SK-MEL-5 (cell line): ENCODE results near the gene OSBPL3. TPM values are rescaled to one million over a fixed set of nuclear protein-coding genes. Genes with fewer than 3 reads are reported as not detected.
A peak's percentile ranks its signal among the peaks of the same experiment; 100 is the strongest.

ENCODE experiments used
- DNase-seq: peaks from one replicate; pipeline ENCODE4 v3.0.0-alpha.2; 2016; ENCODE audit warnings: low read depth, low spot score
- in situ Hi-C: cut with HindIII; loops from 2 replicates; pipeline ENCODE4 v1.10.0; 2016; ENCODE audit warnings: low sequenced_read_pairs, high pct_unique_total_duplicates, low pct_unique_long_range_greater_than_20kb
- total RNA-seq: library from RNA; depleted of rRNA; stranded (reverse); fragments of >200 nt; shearing (Covaris generic); gene quantifications from 2 replicates; pipeline ENCODE4 v1.2.3, GENCODE V29; 2014

Gene OSBPL3
- total RNA-seq, 1 experiment from 2014 or later: 12.9 TPM

- in situ Hi-C loops: no loop called here
Observed at GRCh38 chr7:24889611-24890010, 90.4 kb downstream of the OSBPL3 start.

GRCh38 chr7:24888653-24889052 lies 91.3 kb downstream of the OSBPL3 start:
- no peak for DNase-seq
- in situ Hi-C loops: no loop called here

More at GRCh38 chr7:24889611-24890010, 90.4 kb downstream of the OSBPL3 start:
- no peak for DNase-seq

- in situ Hi-C loops: no loop called here
Observed at GRCh38 chr7:24885716-24886115, 94.3 kb downstream of the OSBPL3 start.

GRCh38 chr7:24885305-24885704 lies 94.7 kb downstream of the OSBPL3 start:
- no peak for DNase-seq
- in situ Hi-C loops: no loop called here

More at GRCh38 chr7:24885716-24886115, 94.3 kb downstream of the OSBPL3 start:
- no peak for DNase-seq

GRCh38 chr7:24884401-24884800 lies 95.6 kb downstream of the OSBPL3 start:
- in situ Hi-C loops: no loop called here
- no peak for DNase-seq

GRCh38 chr7:24883622-24884013 lies 96.4 kb downstream of the OSBPL3 start:
- DNase-seq: no peak
- in situ Hi-C loops: no loop called here

- no peak for DNase-seq
- in situ Hi-C loops: no loop called here
Observed at GRCh38 chr7:24882989-24883621, 96.9 kb downstream of the OSBPL3 start.

- in situ Hi-C loops: no loop called here
- DNase-seq: peak; percentile 54
Observed at GRCh38 chr7:24881623-24882022, 98.4 kb downstream of the OSBPL3 start.

GRCh38 chr7:24880886-24881285 lies 99.1 kb downstream of the OSBPL3 start:
- in situ Hi-C loops: no loop called here
- peak; percentile 45 for DNase-seq

GRCh38 chr7:24879291-24879690 lies 100.7 kb downstream of the OSBPL3 start:
- no peak for DNase-seq
- in situ Hi-C loops: no loop called here

- DNase-seq: no peak
- in situ Hi-C loops: no loop called here
Observed at GRCh38 chr7:24877790-24878311, 102.1 kb downstream of the OSBPL3 start.

- no peak for DNase-seq
- in situ Hi-C loops: no loop called here
Observed at GRCh38 chr7:24874791-24875190, 105.2 kb downstream of the OSBPL3 start.

GRCh38 chr7:24873944-24874343 lies 106.0 kb downstream of the OSBPL3 start:
- no peak for DNase-seq
- in situ Hi-C loops: no loop called here

GRCh38 chr7:24871770-24872169 lies 108.2 kb downstream of the OSBPL3 start:
- DNase-seq: no peak
- in situ Hi-C loops: no loop called here

- in situ Hi-C loops: no loop called here
- DNase-seq: no peak
Observed at GRCh38 chr7:24870766-24871165, 109.2 kb downstream of the OSBPL3 start.

- in situ Hi-C loops: no loop called here
- DNase-seq: no peak
Observed at GRCh38 chr7:24869572-24869971, 110.4 kb downstream of the OSBPL3 start.

- in situ Hi-C loops: no loop called here
- no peak for DNase-seq
Observed at GRCh38 chr7:24868741-24869140, 111.2 kb downstream of the OSBPL3 start.

GRCh38 chr7:24866004-24866615 lies 113.9 kb downstream of the OSBPL3 start:
- in situ Hi-C loops: no loop called here
- DNase-seq: peak; percentile 71

- DNase-seq: no peak
- in situ Hi-C loops: no loop called here
Observed at GRCh38 chr7:24864214-24864817, 115.7 kb downstream of the OSBPL3 start.
